Astrocyte of the spinal cord (primary cell): ENCODE data around the gene GNAQ.
"Not testable (repeated sequence)": the region's sequence is repeated elsewhere in the genome, so short reads cannot be mapped to it uniquely, and the experiment has no call there.

Experiments used
- DNase-seq: peaks from one replicate; pipeline ENCODE4 v3.0.0; 2011; ENCODE audit warnings: low read depth, low spot score
- H3K4me3 ChIP-seq: 2 replicates; pipeline ENCODE4 v1.5.1; 2011; ENCODE audit warnings: low read depth, mild to moderate bottlenecking, low read length, moderate library complexity
- CTCF ChIP-seq: IDR thresholded peaks from 2 replicates; pipeline ENCODE4 v1.5.1; 2012; ENCODE audit warnings: low read depth, mild to moderate bottlenecking, low read length, inconsistent platforms
- in situ Hi-C: cut with HindIII; loops from 2 replicates; pipeline ENCODE4 v1.10.0; 2017; ENCODE audit warnings: low sequenced_read_pairs

The GNAQ gene

GRCh38 chr9:77705636-77706035 lies 326.0 kb downstream of the GNAQ start:
- in situ Hi-C loops: no loop called here
- no peak for DNase-seq
- H3K4me3 ChIP-seq: no peak overlapping the region
- TF ChIP-seq CTCF: no peak

- DNase-seq, in situ Hi-C loops, H3K4me3 ChIP-seq: not testable (repeated sequence)
Measured at GRCh38 chr9:77702521-77703390, 328.9 kb downstream of the GNAQ start.

GRCh38 chr9:77697238-77697984 lies 334.2 kb downstream of the GNAQ start:
- no peak overlapping the region for H3K4me3 ChIP-seq
- no peak for DNase-seq
- in situ Hi-C loops: no loop called here
- no peak for TF ChIP-seq CTCF

- H3K4me3 ChIP-seq, DNase-seq, in situ Hi-C loops: not testable (repeated sequence)
Measured at GRCh38 chr9:77690723-77691122, 340.9 kb downstream of the GNAQ start.

- in situ Hi-C loops, DNase-seq, H3K4me3 ChIP-seq: not testable (repeated sequence)
Measured at GRCh38 chr9:77690119-77690518, 341.5 kb downstream of the GNAQ start.

- H3K4me3 ChIP-seq, in situ Hi-C loops: not testable (repeated sequence)
Measured at GRCh38 chr9:77687737-77688136, 343.9 kb downstream of the GNAQ start.

GRCh38 chr9:77680581-77680980 lies 351.0 kb downstream of the GNAQ start:
- TF ChIP-seq CTCF: no peak
- in situ Hi-C loops: no loop called here
- H3K4me3 ChIP-seq: no peak overlapping the region
- no peak for DNase-seq

More at GRCh38 chr9:77687737-77688136, 343.9 kb downstream of the GNAQ start:
- not testable (repeated sequence) for DNase-seq

GRCh38 chr9:77679661-77680368 lies 351.8 kb downstream of the GNAQ start:
- in situ Hi-C loops: no loop called here
- no peak for TF ChIP-seq CTCF
- no peak overlapping the region for H3K4me3 ChIP-seq
- DNase-seq: no peak
